ENCODE measurements around the gene SLC18A3. TPM values are rescaled to one million over a fixed set of nuclear protein-coding genes. Genes with fewer than 3 reads are reported as not detected.

The SLC18A3 gene
- total RNA-seq, 1 experiment from 2014 or later = not detected

- intact Hi-C loops (cut with micrococcal nuclease; ENCODE audit: unreplicated experiment) = no loop called here
- CTCF ChIA-PET = no interaction called here
- H3K9me3 Mint-ChIP-seq (ENCODE audit: low read depth, unreplicated experiment) = no peaks in the 10 kb centered on the region
- H3K27ac Mint-ChIP-seq (ENCODE audit: unreplicated experiment) = no peak overlapping the region
- no peak for DNase-seq
- peaks cover 100% of the 10 kb centered on the region for H3K27me3 Mint-ChIP-seq (ENCODE audit: unreplicated experiment)
- no peaks in the 10 kb centered on the region for H3K4me1 Mint-ChIP-seq (ENCODE audit: low read depth, unreplicated experiment)
- H3K36me3 Mint-ChIP-seq (ENCODE audit: insufficient read depth, unreplicated experiment) = no peaks in the 10 kb centered on the region
- TF ChIP-seq CTCF (IDR thresholded peaks at IDR 0.05; ENCODE audit: unreplicated experiment) = no peak
- BruUV-seq (replicated peaks) = no TSS peak
- no peak overlapping the region for H3K4me3 Mint-ChIP-seq (ENCODE audit: low read depth, unreplicated experiment)
These were observed 36.1 kb downstream of the SLC18A3 start for GRCh38 chr10:49645871-49646870.

- no TSS peak for BruUV-seq (replicated peaks)
- no peak for TF ChIP-seq CTCF (IDR thresholded peaks at IDR 0.05; ENCODE audit: unreplicated experiment)
- Mint-ChIP-seq H3K27me3 (ENCODE audit: unreplicated experiment) (peaks cover 100% of the 10 kb centered on the region), H3K9me3 (ENCODE audit: low read depth, unreplicated experiment) (no peaks in the 10 kb centered on the region), H3K4me3 (ENCODE audit: low read depth, unreplicated experiment) (no peak overlapping the region), H3K27ac (ENCODE audit: unreplicated experiment) (no peak overlapping the region), H3K36me3 (ENCODE audit: insufficient read depth, unreplicated experiment) (no peaks in the 10 kb centered on the region), H3K4me1 (ENCODE audit: low read depth, unreplicated experiment) (no peaks in the 10 kb centered on the region)
- intact Hi-C loops (cut with micrococcal nuclease; ENCODE audit: unreplicated experiment) = no loop called here
- DNase-seq = no peak
- CTCF ChIA-PET = no interaction called here
These were observed 37.4 kb downstream of the SLC18A3 start for GRCh38 chr10:49647554-49647953.

- Mint-ChIP-seq H3K27ac (ENCODE audit: unreplicated experiment) (no peak overlapping the region), H3K4me3 (ENCODE audit: low read depth, unreplicated experiment) (no peak overlapping the region), H3K9me3 (ENCODE audit: low read depth, unreplicated experiment) (no peaks in the 10 kb centered on the region), H3K36me3 (ENCODE audit: insufficient read depth, unreplicated experiment) (no peaks in the 10 kb centered on the region), H3K4me1 (ENCODE audit: low read depth, unreplicated experiment) (no peaks in the 10 kb centered on the region), H3K27me3 (ENCODE audit: unreplicated experiment) (peaks cover 100% of the 10 kb centered on the region)
- CTCF ChIA-PET = no interaction called here
- intact Hi-C loops (cut with micrococcal nuclease; ENCODE audit: unreplicated experiment) = no loop called here
- TF ChIP-seq CTCF (IDR thresholded peaks at IDR 0.05; ENCODE audit: unreplicated experiment) = no peak
- BruUV-seq (replicated peaks) = no TSS peak
- DNase-seq = no peak
These were observed 38.1 kb downstream of the SLC18A3 start for GRCh38 chr10:49647985-49648795.

- no peak for DNase-seq
- no peak overlapping the region for H3K4me3 Mint-ChIP-seq (ENCODE audit: low read depth, unreplicated experiment)
- H3K27ac Mint-ChIP-seq (ENCODE audit: unreplicated experiment) = no peak overlapping the region
- TF ChIP-seq CTCF (IDR thresholded peaks at IDR 0.05; ENCODE audit: unreplicated experiment) = no peak
- CTCF ChIA-PET = no interaction called here
- no TSS peak for BruUV-seq (replicated peaks)
- no peaks in the 10 kb centered on the region for H3K9me3 Mint-ChIP-seq (ENCODE audit: low read depth, unreplicated experiment)
- no peaks in the 10 kb centered on the region for H3K4me1 Mint-ChIP-seq (ENCODE audit: low read depth, unreplicated experiment)
- no peaks in the 10 kb centered on the region for H3K36me3 Mint-ChIP-seq (ENCODE audit: insufficient read depth, unreplicated experiment)
- peaks cover 98% of the 10 kb centered on the region for H3K27me3 Mint-ChIP-seq (ENCODE audit: unreplicated experiment)
- intact Hi-C loops (cut with micrococcal nuclease; ENCODE audit: unreplicated experiment) = no loop called here
These were observed 39.2 kb downstream of the SLC18A3 start for GRCh38 chr10:49649294-49649693.

All from Calu3 (cell line).